Fibroblast of lung (primary cell): Measurements from ENCODE around the gene DESI1. TPM values are rescaled to one million over a fixed set of nuclear protein-coding genes. Genes with fewer than 3 reads are reported as not detected.
A peak's percentile ranks its signal among the peaks of the same experiment; 100 is the strongest.

Experiments used
- DNase-seq, 2 donors: peaks; one replicate each; pipeline versions ENCODE4 v3.0.0 to v3.0.0-alpha.2; 2010; ENCODE audit warnings: low read depth in 2 of 2
- H2AFZ ChIP-seq: 2 replicates; pipeline ENCODE4 v1.5.1; 2012; ENCODE audit warnings: low read length, control low read depth, inconsistent platforms
- H3K27ac ChIP-seq: 2 replicates; pipeline ENCODE4 v1.5.1; 2011; ENCODE audit warnings: low read length, control low read depth; ENCODE audit not compliant: insufficient read depth
- H3K27me3 ChIP-seq: 2 replicates; pipeline ENCODE4 v1.5.1; 2011; ENCODE audit warnings: mild to moderate bottlenecking, low read length; ENCODE audit not compliant: control insufficient read depth, insufficient read depth
- H3K36me3 ChIP-seq: 2 replicates; pipeline ENCODE4 v1.5.1; 2011; ENCODE audit warnings: low read length; ENCODE audit not compliant: control insufficient read depth, insufficient read depth
- H3K4me1 ChIP-seq: 2 replicates; pipeline ENCODE4 v1.5.1; 2011; ENCODE audit warnings: low read length; ENCODE audit not compliant: control insufficient read depth, insufficient read depth; ENCODE audit errors: extremely low read depth
- H3K4me2 ChIP-seq: 2 replicates; pipeline ENCODE4 v1.5.1; 2011; ENCODE audit warnings: low read length, control low read depth; ENCODE audit not compliant: insufficient read depth; ENCODE audit errors: extremely low read depth
- H3K4me3 ChIP-seq, 4 experiments: fragments of 200-600 bp in 1 of 4; sonication (generic) in 1 of 4; replicated peaks in 1 of 4; 2 replicates each; pipeline ENCODE4 v1.5.1; 2011 to 2016; ENCODE audit warnings: low read length in 4 of 4, low read depth in 3 of 4, mild to moderate bottlenecking in 3 of 4, control low read depth in 2 of 4, inconsistent platforms in 1 of 4, mixed read lengths in 1 of 4; ENCODE audit not compliant: insufficient read depth in 1 of 4; ENCODE audit errors: control extremely low read depth in 1 of 4
- H3K79me2 ChIP-seq: 2 replicates; pipeline ENCODE4 v1.5.1; 2012; ENCODE audit warnings: mild to moderate bottlenecking, low read length, inconsistent platforms; ENCODE audit not compliant: control insufficient read depth, insufficient read depth
- H3K9ac ChIP-seq: 2 replicates; pipeline ENCODE4 v1.5.1; 2011; ENCODE audit warnings: mild to moderate bottlenecking, low read length, control low read depth; ENCODE audit not compliant: insufficient read depth
- H3K9me3 ChIP-seq: 2 replicates; pipeline ENCODE4 v1.5.1; 2012; ENCODE audit warnings: low read depth, low read length; ENCODE audit not compliant: control insufficient read depth, insufficient read depth
- H4K20me1 ChIP-seq: 2 replicates; pipeline ENCODE4 v1.5.1; 2011; ENCODE audit warnings: low read length; ENCODE audit not compliant: control insufficient read depth, insufficient read depth; ENCODE audit errors: extremely low read depth
- EZH2 ChIP-seq: IDR thresholded peaks from 2 replicates; pipeline ENCODE4 v1.5.1; 2012; ENCODE audit warnings: low read length, control low read depth, mild to moderate bottlenecking; ENCODE audit errors: missing control alignments
- polyA plus RNA-seq, 2 donors: library from polyadenylated mRNA; depleted of rRNA in 1 of 2; stranded (reverse) in 1 of 2; unstranded in 1 of 2; fragments of >200 nt; gene quantifications; 2 replicates each; pipeline ENCODE4 v1.2.1, GENCODE V29; 2011 to 2012; ENCODE audit warnings: missing spikeins in 1 of 2
- total RNA-seq: library from RNA; depleted of rRNA; stranded (reverse); fragments of >200 nt; gene quantifications from 2 replicates; pipeline ENCODE4 v1.2.1, GENCODE V29; 2014
- TF ChIP-seq, protein P1 (sequence below), 2 donors: IDR thresholded peaks in 1 of 2; conservative IDR thresholded peaks in 1 of 2; 1 replicate in 1 of 2; 2 replicates in 1 of 2; pipeline ENCODE4 v1.5.1; 2011 to 2012; ENCODE audit warnings: low read length in 2 of 2, control low read depth in 1 of 2, inconsistent platforms in 1 of 2, low read depth in 1 of 2, mild to moderate bottlenecking in 1 of 2

DESI1 gene
- total and polyA plus RNA-seq, 2 donors (not counting 1 experiment from before 2014, with no cell fraction given) = 11.9 to 22.4 TPM

DNA sequence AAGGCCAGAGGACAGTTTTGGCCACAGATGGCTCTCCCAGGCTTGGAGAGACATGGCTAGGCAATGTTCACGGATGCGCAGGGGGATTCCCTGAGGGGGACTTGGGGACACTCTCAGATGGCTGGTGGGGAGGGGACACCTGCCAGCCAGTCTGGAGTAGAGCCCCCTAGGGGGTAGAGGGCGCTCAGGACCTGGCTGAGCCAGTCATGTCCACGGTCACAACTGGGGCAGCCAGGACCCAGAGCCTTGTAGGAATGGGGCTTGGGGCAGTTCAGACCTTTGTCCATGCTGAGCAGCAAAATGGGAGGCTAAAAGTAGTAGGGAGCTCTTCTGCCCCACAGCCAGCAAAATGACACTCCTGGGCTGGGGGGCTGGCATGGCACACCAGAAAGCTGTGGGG is 58.4 kb downstream of the DESI1 start:
- Histone ChIP-seq H3K4me2 (peak overlapping the region; percentile 49), H2AFZ (no peak overlapping the region), H3K27me3 (no peaks in the 10 kb centered on the region), H3K4me1 (peaks cover 21% of the 10 kb centered on the region), H3K79me2 (no peaks in the 10 kb centered on the region), H3K9ac (no peak overlapping the region), H3K9me3 (no peaks in the 10 kb centered on the region), H4K20me1 (no peaks in the 10 kb centered on the region), H3K4me3 (peak overlapping the region in 2 of 4 experiments; percentile 62 to 78), H3K27ac (peak overlapping the region; percentile 24), H3K36me3 (no peaks in the 10 kb centered on the region)
- TF ChIP-seq, protein P1, sequence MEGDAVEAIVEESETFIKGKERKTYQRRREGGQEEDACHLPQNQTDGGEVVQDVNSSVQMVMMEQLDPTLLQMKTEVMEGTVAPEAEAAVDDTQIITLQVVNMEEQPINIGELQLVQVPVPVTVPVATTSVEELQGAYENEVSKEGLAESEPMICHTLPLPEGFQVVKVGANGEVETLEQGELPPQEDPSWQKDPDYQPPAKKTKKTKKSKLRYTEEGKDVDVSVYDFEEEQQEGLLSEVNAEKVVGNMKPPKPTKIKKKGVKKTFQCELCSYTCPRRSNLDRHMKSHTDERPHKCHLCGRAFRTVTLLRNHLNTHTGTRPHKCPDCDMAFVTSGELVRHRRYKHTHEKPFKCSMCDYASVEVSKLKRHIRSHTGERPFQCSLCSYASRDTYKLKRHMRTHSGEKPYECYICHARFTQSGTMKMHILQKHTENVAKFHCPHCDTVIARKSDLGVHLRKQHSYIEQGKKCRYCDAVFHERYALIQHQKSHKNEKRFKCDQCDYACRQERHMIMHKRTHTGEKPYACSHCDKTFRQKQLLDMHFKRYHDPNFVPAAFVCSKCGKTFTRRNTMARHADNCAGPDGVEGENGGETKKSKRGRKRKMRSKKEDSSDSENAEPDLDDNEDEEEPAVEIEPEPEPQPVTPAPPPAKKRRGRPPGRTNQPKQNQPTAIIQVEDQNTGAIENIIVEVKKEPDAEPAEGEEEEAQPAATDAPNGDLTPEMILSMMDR (conservative IDR thresholded peaks at IDR 0.05 in 1 of 2, IDR thresholded peaks at IDR 0.05 in 1 of 2; ENCODE audit: low read depth in 1 of 2, low read length in 2 of 2) = no peak
- no peak for TF ChIP-seq EZH2
- no peak for DNase-seq

GRCh38 chr22:41561788-41562187 is 59.1 kb downstream of the DESI1 start:
- Histone ChIP-seq H3K9me3 (no peaks in the 10 kb centered on the region), H4K20me1 (no peaks in the 10 kb centered on the region), H3K36me3 (no peaks in the 10 kb centered on the region), H3K4me2 (peak overlapping the region; percentile 49), H3K27ac (no peak overlapping the region), H3K79me2 (no peaks in the 10 kb centered on the region), H3K27me3 (no peaks in the 10 kb centered on the region), H3K4me1 (peaks cover 24% of the 10 kb centered on the region), H3K4me3 (peak overlapping the region; percentile 2 to 78 (median 58)), H3K9ac (no peak overlapping the region), H2AFZ (no peak overlapping the region)
- no peak for DNase-seq
- no peak for TF ChIP-seq EZH2
- TF ChIP-seq, protein P1 (conservative IDR thresholded peaks at IDR 0.05 in 1 of 2, IDR thresholded peaks at IDR 0.05 in 1 of 2; ENCODE audit: low read depth in 1 of 2, low read length in 2 of 2) = no peak

- no peaks in the 10 kb centered on the region for H3K79me2 ChIP-seq
- no peaks in the 10 kb centered on the region for H3K9me3 ChIP-seq
- H3K4me1 ChIP-seq = peaks cover 26% of the 10 kb centered on the region
- no peaks in the 10 kb centered on the region for H3K36me3 ChIP-seq
- peak overlapping the region; percentile 49 for H3K4me2 ChIP-seq
- no peaks in the 10 kb centered on the region for H4K20me1 ChIP-seq
- no peaks in the 10 kb centered on the region for H3K27me3 ChIP-seq
- no peak overlapping the region for H2AFZ ChIP-seq
- H3K4me3 ChIP-seq = peak overlapping the region; percentile 26 to 78 (median 58)
- H3K27ac ChIP-seq = no peak overlapping the region
- TF ChIP-seq EZH2 = no peak
- TF ChIP-seq, protein P1 (conservative IDR thresholded peaks at IDR 0.05 in 1 of 2, IDR thresholded peaks at IDR 0.05 in 1 of 2; ENCODE audit: low read depth in 1 of 2, low read length in 2 of 2) = no peak
- no peak overlapping the region for H3K9ac ChIP-seq
- peak in 1 of 2 donors; percentile 41 for DNase-seq
Measured at GRCh38 chr22:41561335-41561734, 59.5 kb downstream of the DESI1 start.
